Osteoblast (primary cell): ENCODE results near the gene STK32B. TPM values are rescaled to one million over a fixed set of nuclear protein-coding genes. Genes with fewer than 3 reads are reported as not detected.

ENCODE experiments used
- DNase-seq: peaks from one replicate; pipeline ENCODE4 v3.0.0; 2011; ENCODE audit warnings: low spot score, mixed read lengths; ENCODE audit not compliant: insufficient read length; ENCODE audit errors: missing footprints
- H2AFZ ChIP-seq: 2 replicates; pipeline ENCODE4 v1.6.0; 2011; ENCODE audit warnings: mild to moderate bottlenecking, low read length
- H3K27ac ChIP-seq: 2 replicates; pipeline ENCODE4 v1.5.1; 2011; ENCODE audit warnings: mild to moderate bottlenecking, low read depth, low read length, moderate library complexity
- H3K27me3 ChIP-seq: 2 replicates; pipeline ENCODE4 v1.6.0; 2012; ENCODE audit warnings: mild to moderate bottlenecking, control low read depth, inconsistent platforms, low read length, moderate library complexity; ENCODE audit not compliant: insufficient read depth
- H3K36me3 ChIP-seq: 2 replicates; pipeline ENCODE4 v1.5.1; 2011; ENCODE audit warnings: mild to moderate bottlenecking, low read length, control low read depth, moderate library complexity; ENCODE audit not compliant: insufficient read depth
- H3K4me1 ChIP-seq: 2 replicates; pipeline ENCODE4 v1.5.1; 2011; ENCODE audit warnings: mild to moderate bottlenecking, low read length, control low read depth, moderate library complexity; ENCODE audit not compliant: insufficient read depth
- H3K4me2 ChIP-seq: 2 replicates; pipeline ENCODE4 v1.6.0; 2011; ENCODE audit warnings: mild to moderate bottlenecking, low read length; ENCODE audit not compliant: insufficient read depth
- H3K4me3 ChIP-seq: fragments of 200-600 bp; sonication (generic); 3 replicates; pipeline ENCODE4 v1.5.1; 2012; ENCODE audit warnings: mild to moderate bottlenecking, low read length, inconsistent platforms; ENCODE audit not compliant: insufficient read depth
- H3K79me2 ChIP-seq: 2 replicates; pipeline ENCODE4 v1.6.0; 2012; ENCODE audit warnings: mild to moderate bottlenecking, low read length, control low read depth, inconsistent platforms; ENCODE audit not compliant: insufficient read depth
- H3K9me3 ChIP-seq: 2 replicates; pipeline ENCODE4 v1.5.1; 2011; ENCODE audit warnings: low read depth, low read length, control low read depth
- H4K20me1 ChIP-seq: 2 replicates; pipeline ENCODE4 v1.6.0; 2012; ENCODE audit warnings: mild to moderate bottlenecking, low read length, control low read depth; ENCODE audit not compliant: insufficient read depth
- total RNA-seq: library from RNA; depleted of rRNA; stranded (reverse); fragments of >200 nt; gene quantifications from 2 replicates; pipeline ENCODE4 v1.2.3, GENCODE V29; 2012
- TF ChIP-seq, protein P1 (sequence below): IDR thresholded peaks from 2 replicates; pipeline ENCODE4 v1.5.1; 2011; ENCODE audit warnings: mild to moderate bottlenecking, low read depth, low read length, moderate library complexity; ENCODE audit errors: extremely low read depth

The STK32B gene
- total RNA-seq, 1 donor, result 1.1 TPM

DNA sequence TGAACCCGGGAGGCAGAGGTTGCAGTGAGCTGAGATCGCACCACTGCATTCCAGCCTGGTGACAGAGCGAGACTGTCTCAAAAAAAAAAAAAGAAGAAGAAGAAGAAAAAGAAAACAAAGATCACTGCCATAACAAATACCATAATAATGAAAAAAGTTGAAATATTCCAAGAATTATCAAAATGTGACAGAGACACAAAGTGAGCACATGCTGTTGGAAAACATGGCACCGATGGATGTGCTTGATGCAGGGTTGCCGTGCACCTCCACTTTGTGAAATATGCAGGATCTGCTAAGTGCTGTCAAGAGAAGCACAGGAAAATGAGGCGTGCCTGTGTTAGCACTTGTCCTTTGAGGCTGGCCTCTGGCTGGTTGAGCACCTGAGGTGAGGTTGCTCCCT is 133.3 kb downstream of the STK32B start:
- no peak overlapping the region for H2AFZ ChIP-seq
- no peak overlapping the region for H3K27ac ChIP-seq
- no peaks in the 10 kb centered on the region for H4K20me1 ChIP-seq
- no peaks in the 10 kb centered on the region for H3K9me3 ChIP-seq
- DNase-seq, result no peak
- H3K4me1 ChIP-seq, result no peaks in the 10 kb centered on the region
- H3K27me3 ChIP-seq, result no peaks in the 10 kb centered on the region
- no peak overlapping the region for H3K4me2 ChIP-seq
- H3K36me3 ChIP-seq, result no peaks in the 10 kb centered on the region
- H3K4me3 ChIP-seq, result no peak overlapping the region
- TF ChIP-seq, protein P1, sequence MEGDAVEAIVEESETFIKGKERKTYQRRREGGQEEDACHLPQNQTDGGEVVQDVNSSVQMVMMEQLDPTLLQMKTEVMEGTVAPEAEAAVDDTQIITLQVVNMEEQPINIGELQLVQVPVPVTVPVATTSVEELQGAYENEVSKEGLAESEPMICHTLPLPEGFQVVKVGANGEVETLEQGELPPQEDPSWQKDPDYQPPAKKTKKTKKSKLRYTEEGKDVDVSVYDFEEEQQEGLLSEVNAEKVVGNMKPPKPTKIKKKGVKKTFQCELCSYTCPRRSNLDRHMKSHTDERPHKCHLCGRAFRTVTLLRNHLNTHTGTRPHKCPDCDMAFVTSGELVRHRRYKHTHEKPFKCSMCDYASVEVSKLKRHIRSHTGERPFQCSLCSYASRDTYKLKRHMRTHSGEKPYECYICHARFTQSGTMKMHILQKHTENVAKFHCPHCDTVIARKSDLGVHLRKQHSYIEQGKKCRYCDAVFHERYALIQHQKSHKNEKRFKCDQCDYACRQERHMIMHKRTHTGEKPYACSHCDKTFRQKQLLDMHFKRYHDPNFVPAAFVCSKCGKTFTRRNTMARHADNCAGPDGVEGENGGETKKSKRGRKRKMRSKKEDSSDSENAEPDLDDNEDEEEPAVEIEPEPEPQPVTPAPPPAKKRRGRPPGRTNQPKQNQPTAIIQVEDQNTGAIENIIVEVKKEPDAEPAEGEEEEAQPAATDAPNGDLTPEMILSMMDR, result no peak
- no peaks in the 10 kb centered on the region for H3K79me2 ChIP-seq

DNA sequence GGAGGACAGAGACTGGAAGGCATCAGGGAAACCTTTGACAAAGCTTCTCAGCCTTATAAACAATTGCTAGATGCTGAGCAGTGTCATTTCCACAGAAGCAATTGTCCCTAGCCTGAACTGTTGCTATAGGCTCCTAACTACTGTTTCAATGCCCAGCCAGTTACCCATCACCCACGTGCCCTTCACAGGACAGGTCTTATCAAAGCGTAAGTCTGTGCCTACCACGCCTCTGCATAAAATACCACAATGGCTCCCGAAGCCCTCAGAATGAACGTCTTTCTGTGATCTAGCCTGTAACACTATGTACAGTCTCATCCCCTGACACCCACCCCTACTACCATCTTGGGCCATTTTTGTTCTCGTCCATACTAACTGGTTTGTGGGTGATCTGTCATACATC is 134.3 kb downstream of the STK32B start:
- TF ChIP-seq, protein P1, result no peak
- Histone ChIP-seq H3K4me2 (no peak overlapping the region), H3K4me3 (no peak overlapping the region), H3K4me1 (no peaks in the 10 kb centered on the region), H3K79me2 (no peaks in the 10 kb centered on the region), H3K36me3 (no peaks in the 10 kb centered on the region), H2AFZ (no peak overlapping the region), H3K27ac (no peak overlapping the region), H3K9me3 (no peaks in the 10 kb centered on the region), H3K27me3 (no peaks in the 10 kb centered on the region), H4K20me1 (no peaks in the 10 kb centered on the region)
- no peak for DNase-seq

DNA sequence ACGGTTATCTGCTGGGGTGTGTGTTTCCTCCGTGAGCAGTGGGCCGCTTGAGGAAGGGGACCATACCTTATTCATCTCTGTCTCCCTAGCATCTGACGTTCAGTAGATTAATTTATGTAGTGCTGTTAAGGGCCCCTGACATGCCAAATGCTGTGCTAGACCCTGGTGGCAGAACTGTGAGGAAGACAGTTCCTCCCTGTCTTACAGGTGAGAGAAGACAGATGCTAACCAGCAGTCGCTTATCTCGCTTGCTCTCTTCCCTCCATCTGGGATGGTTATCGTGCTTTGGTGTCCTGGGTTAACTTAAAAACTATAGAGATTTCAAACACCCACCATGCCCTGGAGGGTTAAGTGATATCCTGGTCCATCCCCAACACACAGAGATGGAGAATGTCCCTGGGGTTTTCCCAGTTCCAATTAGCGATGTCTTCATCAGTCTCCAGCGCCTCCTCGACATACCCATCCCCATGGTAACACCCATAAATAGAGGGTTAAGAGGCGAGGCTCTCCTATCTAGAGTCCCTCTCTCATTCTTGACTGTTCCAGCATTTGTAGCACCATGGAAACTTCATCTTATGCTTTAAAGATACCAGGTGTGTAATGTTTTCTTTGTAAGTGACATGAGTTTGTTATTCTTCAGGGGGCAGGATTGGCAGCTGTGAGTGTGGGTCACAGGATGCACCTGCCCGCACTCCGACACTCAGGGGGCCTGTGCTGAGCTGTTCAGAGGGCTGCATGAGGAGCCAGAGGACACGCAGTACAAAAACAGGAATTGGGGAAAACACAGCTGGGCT is 135.2 kb downstream of the STK32B start:
- H3K27me3 ChIP-seq, result no peaks in the 10 kb centered on the region
- H3K4me1 ChIP-seq, result no peaks in the 10 kb centered on the region
- H3K27ac ChIP-seq, result no peak overlapping the region
- no peak for DNase-seq
- TF ChIP-seq, protein P1, result no peak
- no peak overlapping the region for H2AFZ ChIP-seq
- no peaks in the 10 kb centered on the region for H4K20me1 ChIP-seq
- no peaks in the 10 kb centered on the region for H3K9me3 ChIP-seq
- H3K4me3 ChIP-seq, result no peak overlapping the region
- H3K4me2 ChIP-seq, result no peak overlapping the region
- H3K79me2 ChIP-seq, result no peaks in the 10 kb centered on the region
- H3K36me3 ChIP-seq, result no peaks in the 10 kb centered on the region

DNA sequence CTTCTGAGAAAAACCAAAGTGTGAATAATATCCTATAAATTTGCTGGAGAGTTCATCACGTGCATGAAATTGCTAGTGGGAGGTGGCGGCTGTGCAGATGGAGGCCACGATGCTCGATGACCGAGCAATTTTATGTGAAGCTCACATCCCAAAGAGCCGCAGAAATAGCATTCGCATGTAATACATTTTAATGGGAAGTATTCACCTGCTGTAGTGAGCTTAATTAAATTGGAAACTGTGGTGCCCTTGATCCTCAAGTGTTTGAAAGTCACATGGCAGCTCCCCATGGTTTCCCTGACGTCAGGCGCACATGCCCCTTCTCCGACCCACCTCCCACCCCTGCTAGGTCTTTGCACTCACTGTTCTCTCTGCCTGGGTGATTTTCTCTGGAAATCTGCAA is 136.8 kb downstream of the STK32B start:
- H3K9me3 ChIP-seq, result no peaks in the 10 kb centered on the region
- H4K20me1 ChIP-seq, result no peaks in the 10 kb centered on the region
- H3K4me3 ChIP-seq, result no peak overlapping the region
- no peak overlapping the region for H3K27ac ChIP-seq
- TF ChIP-seq, protein P1, result no peak
- no peak overlapping the region for H3K4me2 ChIP-seq
- H3K4me1 ChIP-seq, result no peaks in the 10 kb centered on the region
- no peaks in the 10 kb centered on the region for H3K27me3 ChIP-seq
- no peak overlapping the region for H2AFZ ChIP-seq
- no peak for DNase-seq
- H3K36me3 ChIP-seq, result no peaks in the 10 kb centered on the region
- H3K79me2 ChIP-seq, result no peaks in the 10 kb centered on the region
